ENCODE results near the gene PDE8A.

PDE8A gene

GRCh38 chr15:85059734-85060133, 78.1 kb downstream of the PDE8A start:
- TF ChIP-seq CTCF (IDR thresholded peaks at IDR 0.05; ENCODE audit: borderline replicate concordance, control extremely low read depth, extremely low read depth, insufficient read depth, missing control alignments), result no peak
- in situ Hi-C loops (cut with MboI; ENCODE audit: low sequenced_read_pairs, unreplicated experiment), result loop anchor here (25.0 kb wide), 1 partner anchor 228 kb away; no protein-coding TSS in a partner anchor

GRCh38 chr15:85062560-85062959, 80.9 kb downstream of the PDE8A start:
- TF ChIP-seq CTCF (IDR thresholded peaks at IDR 0.05; ENCODE audit: borderline replicate concordance, control extremely low read depth, extremely low read depth, insufficient read depth, missing control alignments), result no peak
- in situ Hi-C loops (cut with MboI; ENCODE audit: low sequenced_read_pairs, unreplicated experiment), result loop anchor here (25.0 kb wide), 1 partner anchor 225 kb away; no protein-coding TSS in a partner anchor
- DNase-seq (ENCODE audit: low spot score), result no peak

More at GRCh38 chr15:85059734-85060133, 78.1 kb downstream of the PDE8A start:
- no peak for DNase-seq (ENCODE audit: low spot score)

- DNase-seq (ENCODE audit: low spot score), result no peak
- in situ Hi-C loops (cut with MboI; ENCODE audit: low sequenced_read_pairs, unreplicated experiment), result loop anchor here (25.0 kb wide), 1 partner anchor 224 kb away; no protein-coding TSS in a partner anchor
- TF ChIP-seq CTCF (IDR thresholded peaks at IDR 0.05; ENCODE audit: borderline replicate concordance, control extremely low read depth, extremely low read depth, insufficient read depth, missing control alignments), result no peak
Measured at GRCh38 chr15:85063088-85063487, 81.4 kb downstream of the PDE8A start.

GRCh38 chr15:85063522-85064079, 81.9 kb downstream of the PDE8A start:
- DNase-seq (ENCODE audit: low spot score), result no peak
- in situ Hi-C loops (cut with MboI; ENCODE audit: low sequenced_read_pairs, unreplicated experiment), result loop anchor here (25.0 kb wide), 1 partner anchor 224 kb away; no protein-coding TSS in a partner anchor
- TF ChIP-seq CTCF (IDR thresholded peaks at IDR 0.05; ENCODE audit: borderline replicate concordance, control extremely low read depth, extremely low read depth, insufficient read depth, missing control alignments), result no peak

GRCh38 chr15:85064710-85065109, 83.1 kb downstream of the PDE8A start:
- no peak for TF ChIP-seq CTCF (IDR thresholded peaks at IDR 0.05; ENCODE audit: borderline replicate concordance, control extremely low read depth, extremely low read depth, insufficient read depth, missing control alignments)
- in situ Hi-C loops (cut with MboI; ENCODE audit: low sequenced_read_pairs, unreplicated experiment), result loop anchor here (25.0 kb wide), 1 partner anchor 223 kb away; no protein-coding TSS in a partner anchor
- no peak for DNase-seq (ENCODE audit: low spot score)

- TF ChIP-seq CTCF (IDR thresholded peaks at IDR 0.05; ENCODE audit: borderline replicate concordance, control extremely low read depth, extremely low read depth, insufficient read depth, missing control alignments), result no peak
- no peak for DNase-seq (ENCODE audit: low spot score)
- in situ Hi-C loops (cut with MboI; ENCODE audit: low sequenced_read_pairs, unreplicated experiment), result loop anchor here (25.0 kb wide), 1 partner anchor 216 kb away; no protein-coding TSS in a partner anchor
Measured at GRCh38 chr15:85071061-85071460, 89.4 kb downstream of the PDE8A start.

All from GM13976 (cell line).